ENCODE results near the gene CCT5.

DNA sequence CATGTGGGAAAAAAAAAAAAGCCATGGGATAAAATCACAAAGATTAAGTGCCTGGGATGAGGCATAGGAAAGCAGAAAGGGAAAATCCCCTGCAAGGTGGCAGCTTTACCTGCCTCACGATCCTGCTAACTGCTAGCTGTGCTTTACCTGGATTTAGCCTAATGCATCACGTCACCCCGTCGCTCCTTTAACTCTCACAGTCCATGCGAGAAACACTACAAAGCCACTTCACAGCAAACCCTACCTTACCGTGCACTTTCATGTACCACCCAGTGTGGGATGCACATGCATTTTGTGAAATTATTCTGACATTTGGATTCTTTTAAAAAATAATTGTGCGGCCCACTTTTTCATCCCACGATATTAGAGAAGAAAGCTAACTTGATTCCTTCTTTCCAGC is 31.4 kb upstream of the CCT5 start:
- TF ChIP-seq, protein P1, sequence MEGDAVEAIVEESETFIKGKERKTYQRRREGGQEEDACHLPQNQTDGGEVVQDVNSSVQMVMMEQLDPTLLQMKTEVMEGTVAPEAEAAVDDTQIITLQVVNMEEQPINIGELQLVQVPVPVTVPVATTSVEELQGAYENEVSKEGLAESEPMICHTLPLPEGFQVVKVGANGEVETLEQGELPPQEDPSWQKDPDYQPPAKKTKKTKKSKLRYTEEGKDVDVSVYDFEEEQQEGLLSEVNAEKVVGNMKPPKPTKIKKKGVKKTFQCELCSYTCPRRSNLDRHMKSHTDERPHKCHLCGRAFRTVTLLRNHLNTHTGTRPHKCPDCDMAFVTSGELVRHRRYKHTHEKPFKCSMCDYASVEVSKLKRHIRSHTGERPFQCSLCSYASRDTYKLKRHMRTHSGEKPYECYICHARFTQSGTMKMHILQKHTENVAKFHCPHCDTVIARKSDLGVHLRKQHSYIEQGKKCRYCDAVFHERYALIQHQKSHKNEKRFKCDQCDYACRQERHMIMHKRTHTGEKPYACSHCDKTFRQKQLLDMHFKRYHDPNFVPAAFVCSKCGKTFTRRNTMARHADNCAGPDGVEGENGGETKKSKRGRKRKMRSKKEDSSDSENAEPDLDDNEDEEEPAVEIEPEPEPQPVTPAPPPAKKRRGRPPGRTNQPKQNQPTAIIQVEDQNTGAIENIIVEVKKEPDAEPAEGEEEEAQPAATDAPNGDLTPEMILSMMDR (IDR thresholded peaks at IDR 0.05), result no peak
- TF ChIP-seq EZH2 (IDR thresholded peaks at IDR 0.05; ENCODE audit: borderline replicate concordance, insufficient read depth, low read depth, low read length, poor library complexity, severe bottlenecking), result no peak
